ENCODE data around the gene SPSB3.

GRCh38 chr16:1790611-1791255 is 8.4 kb upstream of the SPSB3 start:
- no peak for TF ChIP-seq CTCF (IDR thresholded peaks at IDR 0.05)
- TF ChIP-seq POLR2A (IDR thresholded peaks at IDR 0.05), result no peak

Data from Peyer's patch (tissue), 4 donors.